Neural cell (in vitro differentiated cells): Measurements from ENCODE around the gene PDCD1. TPM values are rescaled to one million over a fixed set of nuclear protein-coding genes. Genes with fewer than 3 reads are reported as not detected.

Experiments
- H2AFZ ChIP-seq: fragments of 200-600, 300-800 bp; sonication (generic), shearing (Covaris generic); 2 replicates; pipeline ENCODE4 v1.6.0; 2014; ENCODE audit warnings: low read depth, mild to moderate bottlenecking, antibody characterized with exemption, low read length, moderate library complexity
- H3F3A ChIP-seq: fragments of 200-600 bp; shearing (Covaris generic); 2 replicates; pipeline ENCODE4 v1.6.1; 2016; ENCODE audit warnings: mild to moderate bottlenecking, moderate library complexity, mixed read lengths, antibody characterized with exemption, low read length; ENCODE audit not compliant: insufficient read depth, poor library complexity, severe bottlenecking
- H3K27ac ChIP-seq: fragments of 200-600, 300-800 bp; sonication (generic), shearing (Covaris generic); 2 replicates; pipeline ENCODE4 v1.5.1; 2014; ENCODE audit warnings: mild to moderate bottlenecking, low read length, moderate library complexity
- H3K27me3 ChIP-seq: fragments of 300-800, 200-600 bp; sonication (generic), shearing (Covaris generic); 2 replicates; pipeline ENCODE4 v1.6.0; 2014; ENCODE audit warnings: mild to moderate bottlenecking, low read depth, low read length, moderate library complexity; ENCODE audit not compliant: insufficient read depth
- H3K36me3 ChIP-seq: fragments of 300-800, 200-600 bp; sonication (generic), shearing (Covaris generic); 2 replicates; pipeline ENCODE4 v1.5.1; 2014; ENCODE audit warnings: mild to moderate bottlenecking, antibody characterized with exemption, low read length, moderate library complexity; ENCODE audit not compliant: insufficient read depth
- H3K4me2 ChIP-seq: fragments of 300-800, 200-600 bp; sonication (generic), shearing (Covaris generic); 2 replicates; pipeline ENCODE4 v1.6.0; 2014; ENCODE audit warnings: mild to moderate bottlenecking, low read length
- H3K4me3 ChIP-seq: fragments of 300-800, 200-600 bp; sonication (generic), shearing (Covaris generic); 2 replicates; pipeline ENCODE4 v1.5.1; 2014; ENCODE audit warnings: mild to moderate bottlenecking, low read length, moderate library complexity
- H3K79me2 ChIP-seq: fragments of 200-600 bp; shearing (Covaris generic); replicated peaks from 2 replicates; pipeline ENCODE4 v1.6.0; 2014; ENCODE audit warnings: mild to moderate bottlenecking, low read length, moderate library complexity; ENCODE audit not compliant: insufficient read depth
- H3K9ac ChIP-seq: fragments of 300-800, 200-600 bp; sonication (generic), shearing (Covaris generic); 2 replicates; pipeline ENCODE4 v1.6.1; 2016; ENCODE audit warnings: mild to moderate bottlenecking, low read length, mixed read lengths
- H3K9me2 ChIP-seq: fragments of 200-600 bp; shearing (Covaris generic); 2 replicates; pipeline ENCODE4 v1.6.1; 2016; ENCODE audit warnings: mild to moderate bottlenecking, low read length, mixed read lengths; ENCODE audit not compliant: insufficient read depth
- H3K9me3 ChIP-seq: fragments of 200-600, 300-800 bp; sonication (generic), shearing (Covaris generic); 2 replicates; pipeline ENCODE4 v1.6.1; 2016; ENCODE audit warnings: mild to moderate bottlenecking, mixed run types, low read length, moderate library complexity, mixed read lengths
- H4K20me1 ChIP-seq: fragments of 200-600 bp; shearing (Covaris generic); 2 replicates; pipeline ENCODE4 v1.6.1; 2016; ENCODE audit warnings: mild to moderate bottlenecking, mixed run types; ENCODE audit not compliant: insufficient read depth
- CTCF ChIP-seq: fragments of 450-650 bp; IDR thresholded peaks from 2 replicates; pipeline ENCODE4 v1.5.1; 2014; ENCODE audit warnings: antibody characterized with exemption, mild to moderate bottlenecking, moderate library complexity; ENCODE audit not compliant: poor library complexity, severe bottlenecking
- EP300 ChIP-seq: fragments of 450-650 bp; conservative IDR thresholded peaks from 2 replicates; pipeline ENCODE4 v1.6.1; 2014; ENCODE audit warnings: antibody characterized with exemption, mild to moderate bottlenecking, moderate library complexity; ENCODE audit not compliant: poor library complexity, severe bottlenecking
- EZH2 ChIP-seq: fragments of 200-600, 300-800 bp; shearing (Covaris generic), sonication (generic); IDR thresholded peaks from 2 replicates; pipeline ENCODE4 v1.6.1; 2014; ENCODE audit warnings: antibody characterized with exemption, low read length, borderline replicate concordance, mild to moderate bottlenecking; ENCODE audit not compliant: insufficient read depth, poor library complexity, severe bottlenecking
- MXI1 ChIP-seq: fragments of 450-650 bp; conservative IDR thresholded peaks from 2 replicates; pipeline ENCODE4 v1.6.1; 2014; ENCODE audit warnings: antibody characterized with exemption, mild to moderate bottlenecking; ENCODE audit not compliant: poor library complexity, severe bottlenecking
- POLR2AphosphoS5 ChIP-seq: IDR thresholded peaks from 2 replicates; pipeline ENCODE4 v1.6.1; 2012
- RAD21 ChIP-seq: fragments of 450-650 bp; conservative IDR thresholded peaks from 2 replicates; pipeline ENCODE4 v1.6.1; 2014; ENCODE audit warnings: antibody characterized with exemption, mild to moderate bottlenecking, moderate library complexity
- REST ChIP-seq: IDR thresholded peaks from 2 replicates; pipeline ENCODE4 v1.6.1; 2012; ENCODE audit warnings: borderline replicate concordance
- SMC3 ChIP-seq: fragments of 450-650 bp; conservative IDR thresholded peaks from 2 replicates; pipeline ENCODE4 v1.6.1; 2014; ENCODE audit warnings: antibody characterized with exemption, mild to moderate bottlenecking, moderate library complexity; ENCODE audit not compliant: poor library complexity
- TAF1 ChIP-seq: IDR thresholded peaks from 2 replicates; pipeline ENCODE4 v1.6.1; 2012; ENCODE audit warnings: low read depth
- polyA plus RNA-seq: library from polyadenylated mRNA; depleted of rRNA; stranded (reverse); fragments of >200 nt; gene quantifications from 2 replicates; pipeline ENCODE4 v1.2.3, GENCODE V29; 2014

Gene PDCD1
- polyA plus RNA-seq, 1 donor from 2014 or later = not detected

- Histone ChIP-seq H4K20me1 (no peaks in the 10 kb centered on the region), H3K27me3 (peaks cover 4% of the 10 kb centered on the region), H3K9me3 (no peaks in the 10 kb centered on the region), H3K27ac (no peak overlapping the region), H3K4me2 (no peak overlapping the region), H3K9me2 (no peaks in the 10 kb centered on the region), H3K9ac (no peak overlapping the region), H3F3A (no peaks in the 10 kb centered on the region), H3K79me2 (no peaks in the 10 kb centered on the region), H2AFZ (no peak overlapping the region), H3K4me3 (no peak overlapping the region), H3K36me3 (no peaks in the 10 kb centered on the region)
- no peak for TF ChIP-seq RAD21
- TF ChIP-seq MXI1 = no peak
- TF ChIP-seq TAF1 = no peak
- no peak for TF ChIP-seq SMC3
- TF ChIP-seq REST = no peak
- TF ChIP-seq CTCF = no peak
- no peak for TF ChIP-seq EZH2
- no peak for TF ChIP-seq POLR2AphosphoS5
- TF ChIP-seq EP300 = no peak
Observed at GRCh38 chr2:241842067-241842415, 16.7 kb downstream of the PDCD1 start.

- no peaks in the 10 kb centered on the region for H4K20me1 ChIP-seq
- H3K27ac ChIP-seq = no peak overlapping the region
- no peak overlapping the region for H3K9ac ChIP-seq
- no peak overlapping the region for H2AFZ ChIP-seq
- peaks cover 4% of the 10 kb centered on the region for H3K27me3 ChIP-seq
- TF ChIP-seq REST (no peak), RAD21 (no peak), EP300 (no peak), SMC3 (no peak), MXI1 (no peak), TAF1 (no peak), EZH2 (no peak), POLR2AphosphoS5 (no peak), CTCF (no peak)
- H3K79me2 ChIP-seq = no peaks in the 10 kb centered on the region
- no peak overlapping the region for H3K4me3 ChIP-seq
- no peaks in the 10 kb centered on the region for H3K36me3 ChIP-seq
- H3K9me2 ChIP-seq = no peaks in the 10 kb centered on the region
- H3F3A ChIP-seq = no peaks in the 10 kb centered on the region
- no peaks in the 10 kb centered on the region for H3K9me3 ChIP-seq
- no peak overlapping the region for H3K4me2 ChIP-seq
Observed at GRCh38 chr2:241841181-241842066, 17.3 kb downstream of the PDCD1 start.
